HepG2 (cell line): ENCODE measurements around the gene CAND2. TPM values are rescaled to one million over a fixed set of nuclear protein-coding genes. Genes with fewer than 3 reads are reported as not detected.

Source experiments
- ATAC-seq: fragments of 200-7000 bp; cut with Tn5 transposase; 3 replicates; pipeline ENCODE4 v1.9.1; 2020; ENCODE audit warnings: mild to moderate bottlenecking, moderate library complexity
- BruUV-seq: library from RNA; stranded (reverse); fragments of 400-500 nt; replicated peaks from 2 replicates; lab custom pipeline; 2021; lab: Mats Ljungman, UMichigan
- CTCF ChIA-PET: fragments of 300-600 bp; formaldehyde crosslinking; extraction: SDS; loops from one replicate; lab custom pipeline; 2021; ENCODE audit warnings: low total read pairs, inconsistent platforms, low intra/inter-chr PET ratio; lab: Yijun Ruan, JAX
- POLR2A ChIA-PET: fragments of 350-600 bp; sonication (Branson Sonifier 250); formaldehyde crosslinking; loops from one replicate; lab custom pipeline; 2020; ENCODE audit warnings: antibody characterized with exemption, inconsistent platforms; lab: Yijun Ruan, JAX
- DNase-seq: peaks from one replicate; pipeline ENCODE4 v3.0.0-alpha.2; 2015; ENCODE audit warnings: low spot score
- FAIRE-seq: peaks from 3 replicates; lab custom pipeline; 2011; peaks lifted over from hg19 to GRCh38; lab: Jason Lieb, UNC
- H2AFZ ChIP-seq: one replicate; pipeline ENCODE4 v1.6.1; 2011; ENCODE audit warnings: low read length, inconsistent platforms
- H3K27ac ChIP-seq: fragments of 300-600 bp; 3 replicates; pipeline ENCODE4 v1.8.0; 2011; ENCODE audit warnings: mixed run types, mild to moderate bottlenecking, mixed read lengths, low read length, inconsistent platforms; ENCODE audit not compliant: insufficient read depth; ENCODE audit errors: extremely low read length
- H3K27me3 ChIP-seq, 2 experiments: fragments of 200-600 bp in 1 of 2; 2 replicates in 1 of 2; 3 replicates in 1 of 2; pipeline versions ENCODE4 v1.6.0 to v1.8.0; 2011; ENCODE audit warnings: low read length in 2 of 2, mild to moderate bottlenecking in 2 of 2, moderate library complexity in 2 of 2, inconsistent platforms in 1 of 2; ENCODE audit not compliant: insufficient read depth in 2 of 2, control insufficient read depth in 1 of 2
- H3K36me3 ChIP-seq, 2 experiments: fragments of 200-600 bp in 1 of 2; replicated peaks in 1 of 2; 2 replicates in 1 of 2; 3 replicates in 1 of 2; pipeline versions ENCODE4 v1.5.1 to v1.8.0; 2011; ENCODE audit warnings: low read length in 2 of 2, inconsistent platforms in 1 of 2; ENCODE audit not compliant: insufficient read depth in 2 of 2, control insufficient read depth in 1 of 2
- H3K4me1 ChIP-seq: 2 replicates; pipeline ENCODE4 v1.5.1; 2012; ENCODE audit warnings: low read length, inconsistent platforms; ENCODE audit not compliant: insufficient read depth
- H3K4me2 ChIP-seq: 2 replicates; pipeline ENCODE4 v1.6.0; 2011; ENCODE audit warnings: low read depth, low read length, inconsistent platforms
- H3K4me3 ChIP-seq, 3 experiments: fragments of 200-600 bp in 1 of 3; sonication (generic), shearing (Covaris generic) in 1 of 3; replicated peaks in 1 of 3; 2 replicates each; pipeline ENCODE4 v1.5.1; 2011 to 2016; ENCODE audit warnings: low read length in 3 of 3, inconsistent platforms in 2 of 3, low read depth in 2 of 3, mild to moderate bottlenecking in 2 of 3, control low read depth in 1 of 3, mixed read lengths in 1 of 3; ENCODE audit not compliant: insufficient read depth in 1 of 3
- H3K79me2 ChIP-seq: one replicate; pipeline ENCODE4 v1.6.1; 2011; ENCODE audit warnings: low read length, inconsistent platforms; ENCODE audit not compliant: insufficient read depth
- H3K9ac ChIP-seq: 2 replicates; pipeline ENCODE4 v1.6.0; 2011; ENCODE audit warnings: mild to moderate bottlenecking, low read depth, low read length, inconsistent platforms; ENCODE audit not compliant: insufficient read depth
- H3K9me3 ChIP-seq: 2 replicates; pipeline ENCODE4 v1.5.1; 2012; ENCODE audit warnings: mild to moderate bottlenecking, low read length
- H4K20me1 ChIP-seq: 2 replicates; pipeline ENCODE4 v1.6.0; 2011; ENCODE audit warnings: inconsistent platforms, mild to moderate bottlenecking, low read length, moderate library complexity; ENCODE audit not compliant: insufficient read depth
- ARHGAP35 ChIP-seq: sonication (generic); formaldehyde crosslinking; IDR thresholded peaks from 2 replicates; pipeline ENCODE4 v1.9.0; 2022; ENCODE audit warnings: mild to moderate bottlenecking, inconsistent platforms, moderate library complexity, missing genetic modification reagents, borderline replicate concordance
- DPF2 ChIP-seq: sonication (generic); formaldehyde crosslinking; IDR thresholded peaks from 2 replicates; pipeline ENCODE4 v1.4.0; 2020; ENCODE audit warnings: mild to moderate bottlenecking, low read depth, missing genetic modification reagents, borderline replicate concordance
- KDM2A ChIP-seq: sonication (generic); formaldehyde crosslinking; IDR thresholded peaks from 2 replicates; pipeline ENCODE4 v1.4.0; 2020; ENCODE audit warnings: low read depth, missing genetic modification reagents, borderline replicate concordance
- PAX8 ChIP-seq: sonication (generic); formaldehyde crosslinking; IDR thresholded peaks from 2 replicates; pipeline ENCODE4 v1.8.0; 2022; ENCODE audit warnings: mild to moderate bottlenecking, missing genetic modification reagents, borderline replicate concordance
- ZFP82 ChIP-seq: sonication (generic); formaldehyde crosslinking; IDR thresholded peaks from 2 replicates; pipeline ENCODE4 v1.5.1; 2020; ENCODE audit warnings: mild to moderate bottlenecking, missing genetic modification reagents, borderline replicate concordance
- ZNF234 ChIP-seq: sonication (generic); formaldehyde crosslinking; conservative IDR thresholded peaks from 2 replicates; pipeline ENCODE4 v1.5.1; 2020; ENCODE audit warnings: mild to moderate bottlenecking, missing genetic modification reagents
- ZNF333 ChIP-seq: sonication (generic); formaldehyde crosslinking; IDR thresholded peaks from 2 replicates; pipeline ENCODE4 v1.4.0; 2020; ENCODE audit warnings: mild to moderate bottlenecking, missing genetic modification reagents, borderline replicate concordance
- ZNF367 ChIP-seq: sonication (generic); formaldehyde crosslinking; IDR thresholded peaks from 2 replicates; pipeline ENCODE4 v1.4.0; 2020; ENCODE audit warnings: missing genetic modification reagents, borderline replicate concordance
- WGBS: methylation state at CpG from one replicate; pipeline ENCODE4 v1.1.6; 2017; ENCODE audit warnings: low lambda C conversion rate; 5-methylcytosine and 5-hydroxymethylcytosine counted together
- in situ Hi-C: cut with HindIII; loops from 2 replicates; pipeline ENCODE4 v1.10.0; 2017; ENCODE audit warnings: low pct_unique_long_range_greater_than_20kb; ENCODE audit not compliant: extremely low pct_ligation_motif_present
- intact Hi-C: fragments of 100-400 bp; cut with micrococcal nuclease; formaldehyde crosslinking; loops from one replicate; pipeline ENCODE4 v1.10.0; 2022; ENCODE audit not compliant: unreplicated experiment
- polyA plus RNA-seq, 8 experiments: library from polyadenylated mRNA; depleted of rRNA in 3 of 8; stranded (reverse) in 7 of 8; unstranded in 1 of 8; fragments of >200 nt; fragmentation: Illumina TruSeq in 4 of 8; extraction: Trizol in 4 of 8; gene quantifications; 2 replicates each; pipeline versions ENCODE4 v1.2.1 to v1.2.3, GENCODE V29; 2011 to 2016; ENCODE audit warnings: low read depth in 4 of 8, missing spikeins in 1 of 8, mixed read lengths in 1 of 8; ENCODE audit not compliant: insufficient read depth in 1 of 8
- total RNA-seq, 5 experiments: library from RNA; depleted of rRNA; stranded (reverse); fragments of >200 nt; fragmentation: Illumina TruSeq; extraction: Trizol; gene quantifications; 2 replicates each; pipeline ENCODE4 v1.2.3, GENCODE V29; 2016; ENCODE audit warnings: low read depth in 1 of 5
- TF ChIP-seq, protein P1 (sequence below): sonication (generic); formaldehyde crosslinking; IDR thresholded peaks from 2 replicates; pipeline ENCODE4 v1.5.1; 2020; ENCODE audit warnings: missing genetic modification reagents, mild to moderate bottlenecking, borderline replicate concordance
- TF ChIP-seq, protein P2 (sequence below): sonication (generic); formaldehyde crosslinking; IDR thresholded peaks from 2 replicates; pipeline ENCODE4 v1.4.0; 2020; ENCODE audit warnings: mild to moderate bottlenecking, missing genetic modification reagents
- TF ChIP-seq, protein P3 (sequence below): sonication (generic); formaldehyde crosslinking; IDR thresholded peaks from 2 replicates; pipeline ENCODE4 v1.5.0; 2020; ENCODE audit warnings: missing genetic modification reagents

CAND2 gene
- total and polyA plus RNA-seq, 2 of the 13 experiments (the other 11 are each of a cell fraction or from before 2014, with no cell fraction given), result 0.01 TPM; not detected in 1

DNA sequence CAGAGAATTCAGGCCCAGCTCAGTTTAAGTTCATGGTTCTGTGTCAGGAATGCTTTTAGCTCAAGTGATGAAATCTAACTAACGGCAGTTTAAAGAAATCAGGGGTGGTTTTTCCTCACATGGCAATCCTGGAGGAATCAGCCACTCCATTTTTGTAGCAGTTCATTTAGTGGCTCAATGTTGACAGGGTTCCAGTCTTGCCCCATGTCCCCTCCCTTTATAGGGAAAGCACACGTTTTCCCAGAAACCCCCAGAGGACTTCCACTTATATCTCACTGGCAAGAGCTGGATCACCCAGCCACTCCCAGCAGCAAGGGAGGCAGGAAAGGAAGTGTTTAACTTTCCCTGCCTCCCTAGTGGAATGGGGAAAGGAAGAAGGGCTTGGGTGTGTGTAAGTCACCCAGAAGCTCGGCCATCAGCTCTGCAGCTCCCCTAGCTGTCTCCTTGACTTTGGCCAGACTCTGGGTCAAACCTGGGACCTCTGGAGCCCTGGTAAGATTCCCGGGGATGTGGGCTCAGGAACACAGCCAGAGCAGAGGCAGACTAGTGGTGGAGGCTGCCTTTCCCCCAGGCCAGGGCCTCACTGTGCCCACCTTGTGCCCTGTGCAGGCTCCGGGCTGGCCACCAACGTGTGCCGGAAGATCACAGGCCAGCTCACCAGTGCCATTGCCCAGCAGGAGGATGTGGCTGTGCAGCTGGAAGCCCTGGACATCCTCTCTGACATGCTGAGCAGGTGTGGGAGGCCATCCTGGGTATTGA, 11.3 kb downstream of the CAND2 start (continued):
- TF ChIP-seq, protein P1, sequence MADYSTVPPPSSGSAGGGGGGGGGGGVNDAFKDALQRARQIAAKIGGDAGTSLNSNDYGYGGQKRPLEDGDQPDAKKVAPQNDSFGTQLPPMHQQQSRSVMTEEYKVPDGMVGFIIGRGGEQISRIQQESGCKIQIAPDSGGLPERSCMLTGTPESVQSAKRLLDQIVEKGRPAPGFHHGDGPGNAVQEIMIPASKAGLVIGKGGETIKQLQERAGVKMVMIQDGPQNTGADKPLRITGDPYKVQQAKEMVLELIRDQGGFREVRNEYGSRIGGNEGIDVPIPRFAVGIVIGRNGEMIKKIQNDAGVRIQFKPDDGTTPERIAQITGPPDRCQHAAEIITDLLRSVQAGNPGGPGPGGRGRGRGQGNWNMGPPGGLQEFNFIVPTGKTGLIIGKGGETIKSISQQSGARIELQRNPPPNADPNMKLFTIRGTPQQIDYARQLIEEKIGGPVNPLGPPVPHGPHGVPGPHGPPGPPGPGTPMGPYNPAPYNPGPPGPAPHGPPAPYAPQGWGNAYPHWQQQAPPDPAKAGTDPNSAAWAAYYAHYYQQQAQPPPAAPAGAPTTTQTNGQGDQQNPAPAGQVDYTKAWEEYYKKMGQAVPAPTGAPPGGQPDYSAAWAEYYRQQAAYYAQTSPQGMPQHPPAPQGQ (CRISPR knock-in tag), result no peak
- no peak for TF ChIP-seq KDM2A
- no peak for TF ChIP-seq ZNF367 (CRISPR knock-in tag)
- TF ChIP-seq DPF2 (CRISPR knock-in tag), result no peak
- TF ChIP-seq PAX8 (CRISPR knock-in tag), result no peak
- TF ChIP-seq ARHGAP35 (CRISPR knock-in tag), result no peak

DNA sequence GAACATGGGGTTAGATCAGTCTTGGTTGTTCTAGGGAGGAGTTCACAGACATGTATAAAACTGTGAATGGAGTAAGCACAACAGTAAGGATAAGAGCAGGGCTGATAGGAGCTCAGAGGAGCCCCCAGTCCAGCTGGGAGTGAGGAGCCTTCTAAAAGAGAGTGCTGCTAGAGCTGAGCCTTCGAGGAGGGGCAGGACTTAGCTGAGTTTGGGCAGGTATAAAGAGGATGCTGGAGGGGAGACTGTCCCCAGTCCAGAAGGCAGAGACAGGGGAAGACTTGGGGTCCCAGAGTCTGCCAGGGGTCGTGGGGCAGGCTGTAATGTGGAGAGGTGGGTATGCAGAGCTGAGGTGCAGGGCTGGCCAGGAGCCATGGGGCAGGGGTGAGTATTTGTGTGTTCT, 12.1 kb downstream of the CAND2 start:
- no TSS peak for BruUV-seq
- peaks cover 0 to 45% of the 10 kb centered on the region in 2 experiments; a peak in 3 of 5 replicates for H3K27me3 ChIP-seq
- FAIRE-seq, result no peak
- H2AFZ ChIP-seq, result no peak overlapping the region
- no peaks in the 10 kb centered on the region for H3K9me3 ChIP-seq
- ChIA-PET POLR2A (no interaction called here), CTCF (no interaction called here)
- ATAC-seq, result no peak
- no peak overlapping the region for H3K27ac ChIP-seq
- no peak overlapping the region for H3K9ac ChIP-seq
- TF ChIP-seq ZNF333 (CRISPR knock-in tag) (no peak), ZNF234 (no peak), ZFP82 (no peak)
- TF ChIP-seq, protein P2, sequence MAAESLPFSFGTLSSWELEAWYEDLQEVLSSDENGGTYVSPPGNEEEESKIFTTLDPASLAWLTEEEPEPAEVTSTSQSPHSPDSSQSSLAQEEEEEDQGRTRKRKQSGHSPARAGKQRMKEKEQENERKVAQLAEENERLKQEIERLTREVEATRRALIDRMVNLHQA (CRISPR knock-in tag), result no peak
- TF ChIP-seq, protein P3, sequence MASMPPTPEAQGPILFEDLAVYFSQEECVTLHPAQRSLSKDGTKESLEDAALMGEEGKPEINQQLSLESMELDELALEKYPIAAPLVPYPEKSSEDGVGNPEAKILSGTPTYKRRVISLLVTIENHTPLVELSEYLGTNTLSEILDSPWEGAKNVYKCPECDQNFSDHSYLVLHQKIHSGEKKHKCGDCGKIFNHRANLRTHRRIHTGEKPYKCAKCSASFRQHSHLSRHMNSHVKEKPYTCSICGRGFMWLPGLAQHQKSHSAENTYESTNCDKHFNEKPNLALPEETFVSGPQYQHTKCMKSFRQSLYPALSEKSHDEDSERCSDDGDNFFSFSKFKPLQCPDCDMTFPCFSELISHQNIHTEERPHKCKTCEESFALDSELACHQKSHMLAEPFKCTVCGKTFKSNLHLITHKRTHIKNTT (CRISPR knock-in tag), result no peak
- peaks cover 29% of the 10 kb centered on the region for H3K4me1 ChIP-seq
- intact Hi-C loops, result no loop called here
- no peak overlapping the region for H3K4me2 ChIP-seq
- WGBS, result 0% methylated on average over 2 of the region's 2 CpGs
- no peaks in the 10 kb centered on the region for H4K20me1 ChIP-seq
- H3K79me2 ChIP-seq, result no peaks in the 10 kb centered on the region
- H3K4me3 ChIP-seq, result no peak overlapping the region
- in situ Hi-C loops, result no loop called here
- no peaks in the 10 kb centered on the region for H3K36me3 ChIP-seq
- DNase-seq, result no peak
